ENCODE data around the gene ITCH. TPM values are rescaled to one million over a fixed set of nuclear protein-coding genes. Genes with fewer than 3 reads are reported as not detected.

Gene ITCH
- total and polyA plus RNA-seq, 2 experiments from 2014 or later, result 31.0 to 47.7 TPM

DNA sequence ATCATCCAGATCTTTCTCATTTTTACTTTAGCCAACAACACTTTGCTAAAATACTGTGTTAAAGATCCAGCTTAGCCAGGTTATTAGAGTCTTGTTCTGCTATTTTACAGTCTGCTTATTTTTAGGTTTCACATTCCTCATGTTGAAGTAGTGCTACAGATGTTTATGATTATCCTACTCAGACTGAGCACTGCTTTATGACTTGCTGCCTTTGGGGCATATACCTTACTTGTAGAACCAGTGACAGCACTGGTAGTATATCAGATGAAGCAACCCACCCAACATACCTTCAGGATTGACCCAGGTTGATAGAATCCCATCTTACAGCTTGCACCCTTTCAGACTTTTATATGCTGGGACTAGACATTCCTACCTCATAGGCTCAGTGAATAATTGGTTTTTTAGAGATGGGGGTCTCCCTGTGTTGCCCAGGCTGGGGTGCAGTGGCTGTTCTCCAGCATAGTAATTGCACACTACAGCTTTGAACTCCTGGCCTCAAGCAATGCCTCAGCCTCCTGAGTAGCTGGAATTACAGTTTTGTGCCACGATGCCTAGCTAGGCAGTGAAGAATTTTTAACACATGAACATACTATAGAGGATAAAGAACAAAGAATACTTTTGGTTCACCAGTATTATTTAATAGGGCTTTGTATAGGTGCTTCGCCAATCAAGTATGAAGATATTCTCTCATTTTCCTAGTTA, 89.4 kb downstream of the ITCH start:
- H2AFZ ChIP-seq, result no peak overlapping the region
- WGBS, 2 experiments (ENCODE audit: low coverage in 1 of 2, low lambda C conversion rate in 2 of 2, missing lambda C conversion rate in 2 of 2), result 50 to 58% methylated on average over 2 of the region's 2 CpGs
- peaks cover 46% of the 10 kb centered on the region for H3K79me2 ChIP-seq (ENCODE audit: insufficient read depth)
- no peak overlapping the region for H3K4me3 ChIP-seq
- H3K27me3 ChIP-seq (replicated peaks; ENCODE audit: insufficient read depth), result no peaks in the 10 kb centered on the region
- H3K9me2 ChIP-seq (ENCODE audit: insufficient read depth), result no peaks in the 10 kb centered on the region
- H3K27ac ChIP-seq, result peak overlapping the region; percentile 64
- H3F3A ChIP-seq (ENCODE audit: insufficient read depth), result peaks cover 43% of the 10 kb centered on the region
- peaks cover 38% of the 10 kb centered on the region for H3K36me3 ChIP-seq (ENCODE audit: low read depth)
- H4K20me1 ChIP-seq (ENCODE audit: insufficient read depth), result no peaks in the 10 kb centered on the region
- in situ Hi-C loops (cut with MboI), result no loop called here
- peak; percentile 81 for DNase-seq
- H3K4me1 ChIP-seq (ENCODE audit: insufficient read depth), result peaks cover 28% of the 10 kb centered on the region
- H3K9ac ChIP-seq, result peak overlapping the region; percentile 7; the same call in 1 of the 2 replicates
- TF ChIP-seq EZH2phosphoT487 (IDR thresholded peaks at IDR 0.05; ENCODE audit: insufficient read depth, low read depth) (no peak), EZH2 (IDR thresholded peaks at IDR 0.05; ENCODE audit: insufficient read depth, poor library complexity, severe bottlenecking) (no peak)
- H3K9me3 ChIP-seq (ENCODE audit: low read depth), result no peaks in the 10 kb centered on the region
- peak overlapping the region; percentile 8 for H3K4me2 ChIP-seq (ENCODE audit: unreplicated experiment)

DNA sequence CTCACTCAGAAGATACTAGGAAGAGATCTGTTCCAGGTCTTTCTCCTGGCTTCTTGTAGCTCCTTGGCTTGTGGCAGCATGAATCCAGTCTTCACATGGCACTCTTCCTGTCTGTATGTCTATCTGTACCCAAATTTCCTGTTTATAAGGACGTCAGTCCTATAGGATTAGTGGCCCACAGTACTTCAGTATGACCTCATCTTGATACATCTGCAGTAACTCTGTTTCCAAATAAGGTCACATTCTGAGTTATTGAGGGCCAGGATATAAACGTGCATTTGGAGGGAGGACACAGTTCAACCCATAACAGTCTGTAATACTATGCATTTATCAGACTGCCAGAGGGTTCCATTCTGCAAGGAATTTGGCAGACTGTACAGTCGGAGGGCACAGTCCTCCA, 95.6 kb downstream of the ITCH start:
- 49 to 51% methylated on average over 3 of the region's 3 CpGs for WGBS, 2 experiments (ENCODE audit: low coverage in 1 of 2, low lambda C conversion rate in 2 of 2, missing lambda C conversion rate in 2 of 2)

DNA sequence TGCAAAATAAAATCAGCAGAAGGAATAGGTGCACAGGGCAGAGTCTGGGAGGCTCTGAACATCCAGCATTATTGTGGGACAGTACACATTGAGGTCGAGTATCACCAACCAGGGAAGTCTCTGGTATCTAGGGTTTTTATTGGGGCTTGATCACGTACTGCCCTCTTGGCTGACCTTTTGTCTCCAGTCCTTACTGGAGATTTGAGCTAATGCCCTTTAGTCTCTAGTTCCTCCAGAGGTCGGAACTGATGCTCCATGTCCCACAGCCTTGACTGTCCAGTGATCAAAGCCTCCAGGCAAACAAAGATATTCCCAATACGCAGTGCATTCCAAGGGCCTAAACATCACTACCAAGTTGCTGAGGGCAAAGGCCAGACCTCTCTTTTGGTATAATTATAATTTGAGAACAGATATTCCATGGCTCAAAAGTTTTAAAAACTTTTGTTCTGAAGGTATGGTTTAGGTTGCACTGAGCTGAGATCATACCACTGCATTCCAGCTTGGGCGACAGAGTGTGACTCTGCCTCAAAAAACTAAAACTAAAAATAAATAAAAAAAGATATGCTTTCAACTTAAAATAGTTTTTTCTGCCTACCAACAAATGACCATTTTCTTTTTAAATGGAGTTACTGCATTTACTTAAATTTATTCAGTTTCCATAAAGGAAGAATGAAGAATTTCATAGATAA, 96.3 kb downstream of the ITCH start:
- DNase-seq, result peak; percentile 22
- Histone ChIP-seq H3K27ac (no peak overlapping the region), H3K79me2 (ENCODE audit: insufficient read depth) (peaks cover 82% of the 10 kb centered on the region), H3K9ac (no peak overlapping the region), H3F3A (ENCODE audit: insufficient read depth) (peaks cover 24% of the 10 kb centered on the region), H3K4me2 (ENCODE audit: unreplicated experiment) (no peak overlapping the region), H2AFZ (no peak overlapping the region), H4K20me1 (ENCODE audit: insufficient read depth) (no peaks in the 10 kb centered on the region), H3K9me2 (ENCODE audit: insufficient read depth) (no peaks in the 10 kb centered on the region), H3K4me1 (ENCODE audit: insufficient read depth) (peaks cover 16% of the 10 kb centered on the region), H3K27me3 (replicated peaks; ENCODE audit: insufficient read depth) (no peaks in the 10 kb centered on the region), H3K9me3 (ENCODE audit: low read depth) (no peaks in the 10 kb centered on the region), H3K36me3 (ENCODE audit: low read depth) (peaks cover 51% of the 10 kb centered on the region), H3K4me3 (no peak overlapping the region)
- no peak for TF ChIP-seq EZH2 (IDR thresholded peaks at IDR 0.05; ENCODE audit: insufficient read depth, poor library complexity, severe bottlenecking)
- no peak for TF ChIP-seq EZH2phosphoT487 (IDR thresholded peaks at IDR 0.05; ENCODE audit: insufficient read depth, low read depth)
- WGBS, 2 experiments (ENCODE audit: low coverage in 1 of 2, low lambda C conversion rate in 2 of 2, missing lambda C conversion rate in 2 of 2), result 82 to 87% methylated on average over 5 of the region's 5 CpGs
- in situ Hi-C loops (cut with MboI), result no loop called here

More for the DNA sequence above, 95.6 kb downstream of the ITCH start:
- Histone ChIP-seq H3K9me3 (ENCODE audit: low read depth) (no peaks in the 10 kb centered on the region), H3K4me2 (ENCODE audit: unreplicated experiment) (no peak overlapping the region), H3K79me2 (ENCODE audit: insufficient read depth) (peaks cover 80% of the 10 kb centered on the region), H4K20me1 (ENCODE audit: insufficient read depth) (no peaks in the 10 kb centered on the region), H3K27ac (no peak overlapping the region), H3K9me2 (ENCODE audit: insufficient read depth) (no peaks in the 10 kb centered on the region), H3K9ac (no peak overlapping the region), H3K36me3 (ENCODE audit: low read depth) (peaks cover 48% of the 10 kb centered on the region), H3F3A (ENCODE audit: insufficient read depth) (peaks cover 21% of the 10 kb centered on the region), H3K4me1 (ENCODE audit: insufficient read depth) (peaks cover 18% of the 10 kb centered on the region), H3K4me3 (no peak overlapping the region), H3K27me3 (replicated peaks; ENCODE audit: insufficient read depth) (no peaks in the 10 kb centered on the region), H2AFZ (no peak overlapping the region)
- in situ Hi-C loops (cut with MboI), result no loop called here
- DNase-seq, result no peak
- no peak for TF ChIP-seq EZH2 (IDR thresholded peaks at IDR 0.05; ENCODE audit: insufficient read depth, poor library complexity, severe bottlenecking)
- TF ChIP-seq EZH2phosphoT487 (IDR thresholded peaks at IDR 0.05; ENCODE audit: insufficient read depth, low read depth), result no peak

DNA sequence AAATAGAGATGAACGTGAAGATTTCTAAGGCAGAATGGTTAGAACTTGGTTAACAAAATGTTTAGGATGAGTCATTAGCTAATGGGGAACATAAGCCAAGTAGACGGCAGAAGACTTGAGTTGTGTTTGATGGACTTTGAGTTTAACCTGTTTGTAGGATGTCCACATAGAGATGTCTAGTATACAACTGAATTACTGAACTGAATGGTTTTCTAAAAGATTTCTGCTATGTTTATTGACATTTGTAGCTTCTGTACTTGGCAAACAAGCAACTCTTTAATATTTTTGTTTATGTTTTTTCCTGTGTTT, 98.7 kb downstream of the ITCH start:
- DNase-seq, result peak; percentile 23
- Histone ChIP-seq H3F3A (ENCODE audit: insufficient read depth) (peaks cover 24% of the 10 kb centered on the region), H3K27ac (no peak overlapping the region), H3K79me2 (ENCODE audit: insufficient read depth) (peaks cover 91% of the 10 kb centered on the region), H3K9ac (no peak overlapping the region), H3K9me2 (ENCODE audit: insufficient read depth) (no peaks in the 10 kb centered on the region), H4K20me1 (ENCODE audit: insufficient read depth) (no peaks in the 10 kb centered on the region), H3K4me2 (ENCODE audit: unreplicated experiment) (no peak overlapping the region), H3K4me1 (ENCODE audit: insufficient read depth) (peaks cover 16% of the 10 kb centered on the region), H3K9me3 (ENCODE audit: low read depth) (no peaks in the 10 kb centered on the region), H3K27me3 (replicated peaks; ENCODE audit: insufficient read depth) (no peaks in the 10 kb centered on the region), H3K4me3 (no peak overlapping the region), H3K36me3 (ENCODE audit: low read depth) (peaks cover 61% of the 10 kb centered on the region), H2AFZ (no peak overlapping the region)
- in situ Hi-C loops (cut with MboI), result no loop called here
- TF ChIP-seq EZH2phosphoT487 (IDR thresholded peaks at IDR 0.05; ENCODE audit: insufficient read depth, low read depth) (no peak), EZH2 (IDR thresholded peaks at IDR 0.05; ENCODE audit: insufficient read depth, poor library complexity, severe bottlenecking) (no peak)
- WGBS, 2 experiments (ENCODE audit: low coverage in 1 of 2, low lambda C conversion rate in 2 of 2, missing lambda C conversion rate in 2 of 2), result 48% methylated on average over 2 of the region's 2 CpGs
